ENCODE measurements around the gene CDC42BPA.

CDC42BPA gene

DNA sequence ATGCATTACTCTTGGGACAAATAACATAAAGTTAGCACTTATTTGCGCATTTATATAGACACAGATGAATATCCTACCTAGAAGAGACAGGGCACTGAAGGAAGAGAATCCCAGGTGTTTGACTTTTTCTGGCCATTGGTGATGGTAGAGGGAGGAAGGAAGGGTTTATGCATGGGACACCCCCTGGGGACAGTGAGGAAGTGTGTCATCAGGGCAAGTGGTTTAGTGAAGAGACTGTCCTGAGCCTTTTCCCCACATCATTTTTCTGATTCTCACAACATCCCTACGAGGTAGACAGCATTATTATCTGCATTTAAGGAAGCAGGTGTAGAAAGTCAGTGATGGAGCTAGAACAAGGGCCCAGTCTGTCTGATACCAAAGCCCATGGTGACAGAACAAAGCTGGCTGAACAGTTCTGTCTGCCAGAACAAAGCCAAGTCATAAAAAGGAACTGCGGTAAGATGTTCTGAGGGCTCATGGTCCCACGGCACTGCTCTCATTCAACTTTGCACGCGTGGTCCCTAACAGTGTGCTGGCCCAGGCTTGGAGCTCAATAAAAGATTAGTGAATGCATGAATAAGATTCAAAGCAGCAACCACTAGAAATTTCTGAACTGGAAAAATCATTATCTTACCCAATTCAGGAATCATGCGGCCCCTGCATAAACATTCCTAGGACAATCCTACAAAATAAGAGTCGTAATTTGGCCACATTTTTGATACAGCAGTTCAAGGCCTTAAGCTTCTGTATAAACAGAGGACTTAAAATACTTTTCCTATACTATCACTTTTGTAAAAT, 12.2 kb upstream of the CDC42BPA start:
- H3K9ac ChIP-seq (ENCODE audit: low read depth, low read length), result no peak overlapping the region
- H3K27me3 ChIP-seq (ENCODE audit: control insufficient read depth, insufficient read depth, low read length), result no peaks in the 10 kb centered on the region
- H3K4me3 ChIP-seq (ENCODE audit: low read depth, low read length), result no peak overlapping the region
- no peak overlapping the region for H3K27ac ChIP-seq (ENCODE audit: low read depth, low read length)
- no peaks in the 10 kb centered on the region for H3K36me3 ChIP-seq (ENCODE audit: control insufficient read depth, insufficient read depth, low read length)
- H3K9me3 ChIP-seq (ENCODE audit: control insufficient read depth, insufficient read depth, low read length), result peaks cover 9% of the 10 kb centered on the region; the same call in 1 of the 2 replicates
- peaks cover 8% of the 10 kb centered on the region; the same call in 1 of the 2 replicates for H3K4me1 ChIP-seq (ENCODE audit: control insufficient read depth, insufficient read depth, low read length)

DNA sequence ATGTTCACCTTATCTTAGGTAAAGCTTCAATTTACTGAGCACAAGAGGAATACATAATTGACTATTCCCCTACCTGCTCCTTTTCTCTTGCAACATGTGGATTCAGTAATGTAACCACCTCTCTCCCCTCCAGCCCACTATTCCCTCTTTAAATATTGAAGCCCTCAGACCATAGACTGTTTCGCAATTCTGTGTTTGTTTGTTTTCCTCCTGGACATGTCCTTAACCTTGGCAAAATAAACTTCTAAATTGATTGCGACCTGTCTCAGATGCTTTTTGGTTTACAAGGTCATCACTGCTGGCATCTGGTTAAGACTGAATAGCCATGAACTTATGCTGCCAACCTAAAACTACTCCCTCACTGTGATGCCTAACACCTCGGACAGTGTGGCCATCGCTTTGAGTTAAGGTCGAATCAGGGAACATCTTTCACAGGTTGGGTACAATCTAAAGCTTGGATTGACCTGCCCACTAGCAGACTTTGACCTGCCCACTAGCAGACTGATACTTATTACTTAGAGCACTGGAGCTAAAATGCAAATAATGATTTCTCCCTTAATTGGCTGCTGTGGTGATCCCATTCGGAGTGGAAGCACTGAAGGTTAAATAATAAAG, 10.2 kb upstream of the CDC42BPA start:
- Histone ChIP-seq H3K27ac (ENCODE audit: low read depth, low read length) (no peak overlapping the region), H3K27me3 (ENCODE audit: control insufficient read depth, insufficient read depth, low read length) (no peaks in the 10 kb centered on the region), H3K9me3 (ENCODE audit: control insufficient read depth, insufficient read depth, low read length) (peaks cover 5% of the 10 kb centered on the region; the same call in 1 of the 2 replicates), H3K36me3 (ENCODE audit: control insufficient read depth, insufficient read depth, low read length) (no peaks in the 10 kb centered on the region), H3K9ac (ENCODE audit: low read depth, low read length) (no peak overlapping the region), H3K4me1 (ENCODE audit: control insufficient read depth, insufficient read depth, low read length) (peaks cover 8% of the 10 kb centered on the region; the same call in 1 of the 2 replicates), H3K4me3 (ENCODE audit: low read depth, low read length) (no peak overlapping the region)

DNA sequence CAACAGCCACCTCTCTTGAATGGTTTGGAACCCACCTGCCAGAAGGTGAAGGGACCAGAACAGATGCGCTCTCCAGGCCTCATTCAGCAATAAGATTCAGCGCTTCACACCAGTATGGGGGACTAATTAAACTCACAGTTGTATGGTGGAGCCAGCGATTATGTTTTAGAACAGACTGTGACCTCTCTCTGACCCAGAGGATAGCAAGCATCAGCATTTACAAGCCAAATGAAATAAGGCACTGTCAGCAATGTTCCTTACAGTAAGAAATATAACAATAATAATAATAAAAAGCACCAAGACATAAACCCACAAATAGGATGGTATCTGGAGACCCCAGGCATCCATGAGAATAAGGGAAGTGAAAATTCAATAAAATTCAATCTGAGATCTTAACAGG, 6.9 kb upstream of the CDC42BPA start:
- H3K4me1 ChIP-seq (ENCODE audit: control insufficient read depth, insufficient read depth, low read length), result peaks cover 12% of the 10 kb centered on the region
- H3K27ac ChIP-seq (ENCODE audit: low read depth, low read length), result no peak overlapping the region
- H3K9ac ChIP-seq (ENCODE audit: low read depth, low read length), result no peak overlapping the region
- no peak overlapping the region for H3K4me3 ChIP-seq (ENCODE audit: low read depth, low read length)
- no peaks in the 10 kb centered on the region for H3K9me3 ChIP-seq (ENCODE audit: control insufficient read depth, insufficient read depth, low read length)
- H3K36me3 ChIP-seq (ENCODE audit: control insufficient read depth, insufficient read depth, low read length), result no peaks in the 10 kb centered on the region
- H3K27me3 ChIP-seq (ENCODE audit: control insufficient read depth, insufficient read depth, low read length), result no peaks in the 10 kb centered on the region

DNA sequence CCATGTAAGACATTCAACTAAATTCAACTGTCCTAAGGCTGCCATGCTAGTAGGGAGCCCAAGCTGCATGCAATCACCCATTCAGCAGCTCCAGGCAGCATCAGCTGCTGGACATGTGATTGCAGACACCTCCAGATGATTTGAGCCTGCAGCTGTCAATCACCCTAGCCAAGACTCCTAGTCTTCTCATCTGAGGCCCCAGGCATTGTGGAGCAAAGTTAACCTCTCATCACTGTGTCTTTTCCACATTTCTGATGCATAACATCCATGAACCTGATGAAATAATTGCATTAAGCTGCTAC, 5.6 kb upstream of the CDC42BPA start:
- H3K9me3 ChIP-seq (ENCODE audit: control insufficient read depth, insufficient read depth, low read length), result no peaks in the 10 kb centered on the region
- H3K27me3 ChIP-seq (ENCODE audit: control insufficient read depth, insufficient read depth, low read length), result no peaks in the 10 kb centered on the region
- peaks cover 20% of the 10 kb centered on the region for H3K4me1 ChIP-seq (ENCODE audit: control insufficient read depth, insufficient read depth, low read length)
- H3K4me3 ChIP-seq (ENCODE audit: low read depth, low read length), result no peak overlapping the region
- H3K36me3 ChIP-seq (ENCODE audit: control insufficient read depth, insufficient read depth, low read length), result no peaks in the 10 kb centered on the region
- no peak overlapping the region for H3K9ac ChIP-seq (ENCODE audit: low read depth, low read length)
- no peak overlapping the region for H3K27ac ChIP-seq (ENCODE audit: low read depth, low read length)

DNA sequence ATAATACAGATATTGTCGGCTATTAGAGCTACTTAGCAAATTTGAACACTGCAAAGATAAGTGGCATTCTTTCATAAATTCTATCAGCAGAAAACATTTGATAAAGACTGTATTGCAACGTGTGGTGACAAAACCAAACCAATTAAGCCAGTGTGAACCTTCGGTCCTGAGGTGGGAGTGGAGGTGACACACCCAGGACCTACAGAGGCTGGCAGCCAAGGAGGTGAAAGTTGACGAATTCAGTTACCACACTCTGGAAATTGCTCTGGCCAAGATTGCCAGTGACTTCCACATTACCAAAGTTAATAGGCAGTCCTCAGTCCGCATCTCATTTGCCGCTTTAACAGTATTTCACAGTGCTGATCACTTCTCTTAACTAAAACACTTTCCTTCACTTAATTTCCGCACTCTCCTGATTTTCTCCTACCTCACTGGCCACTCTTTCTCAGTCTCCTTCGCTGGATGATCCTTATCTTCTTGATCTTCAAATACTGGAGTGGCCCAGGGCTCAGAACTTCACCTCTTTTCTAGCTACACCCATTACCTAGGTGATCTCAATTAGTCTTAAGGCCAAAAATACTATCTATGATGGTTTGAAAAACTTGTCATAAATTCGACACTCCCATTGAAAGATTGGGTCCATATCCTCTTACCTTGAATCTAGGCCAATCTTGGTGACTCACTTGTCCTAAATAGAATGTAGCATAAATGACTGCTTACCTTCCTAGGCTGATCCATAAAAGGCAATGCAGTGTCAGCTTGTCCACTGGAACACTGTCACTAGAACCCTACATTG, 5.1 kb upstream of the CDC42BPA start:
- no peak overlapping the region for H3K9ac ChIP-seq (ENCODE audit: low read depth, low read length)
- no peak overlapping the region for H3K27ac ChIP-seq (ENCODE audit: low read depth, low read length)
- no peaks in the 10 kb centered on the region for H3K27me3 ChIP-seq (ENCODE audit: control insufficient read depth, insufficient read depth, low read length)
- no peaks in the 10 kb centered on the region for H3K9me3 ChIP-seq (ENCODE audit: control insufficient read depth, insufficient read depth, low read length)
- H3K4me1 ChIP-seq (ENCODE audit: control insufficient read depth, insufficient read depth, low read length), result peaks cover 15% of the 10 kb centered on the region
- H3K4me3 ChIP-seq (ENCODE audit: low read depth, low read length), result no peak overlapping the region
- H3K36me3 ChIP-seq (ENCODE audit: control insufficient read depth, insufficient read depth, low read length), result no peaks in the 10 kb centered on the region

DNA sequence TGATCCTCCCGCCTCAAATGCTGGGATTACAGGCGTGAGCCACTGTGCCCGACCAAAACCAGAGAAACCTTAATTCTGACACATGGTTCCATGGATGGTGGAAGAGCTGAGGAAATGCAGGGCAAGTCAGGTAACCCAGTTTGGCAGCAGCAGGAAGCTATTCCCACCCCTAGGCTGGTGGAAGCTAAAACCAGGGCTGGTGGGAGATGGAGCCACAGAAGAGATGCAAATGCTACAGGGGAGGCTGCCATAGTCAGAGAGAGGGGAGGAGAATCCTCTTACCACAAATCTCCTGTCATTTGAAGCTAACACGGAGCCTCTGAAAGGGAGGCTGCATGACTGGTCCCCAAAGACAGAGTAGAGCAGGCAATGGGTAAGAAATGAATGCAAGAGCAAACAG, 4.1 kb upstream of the CDC42BPA start:
- Histone ChIP-seq H3K9me3 (ENCODE audit: control insufficient read depth, insufficient read depth, low read length) (no peaks in the 10 kb centered on the region), H3K27ac (ENCODE audit: low read depth, low read length) (no peak overlapping the region), H3K9ac (ENCODE audit: low read depth, low read length) (no peak overlapping the region)

DNA sequence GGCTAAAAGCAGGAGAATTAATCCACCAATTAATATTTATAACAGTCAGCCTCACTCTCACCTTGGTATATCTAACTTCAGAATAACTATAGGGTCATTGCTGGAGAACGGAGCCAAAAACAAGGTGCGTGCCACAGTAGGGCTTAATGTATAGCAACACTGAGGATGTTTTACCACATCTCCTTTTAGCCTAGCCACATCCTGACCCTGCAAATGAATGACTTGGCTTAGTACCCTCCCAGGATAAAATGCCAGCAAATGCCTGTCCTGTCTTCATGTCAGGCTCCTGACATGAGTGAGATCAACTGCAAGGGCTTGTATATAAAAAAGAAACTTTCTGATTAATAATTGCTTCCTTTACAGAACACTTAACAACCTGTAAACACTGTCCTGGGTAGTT, 2.7 kb upstream of the CDC42BPA start:
- H3K4me3 ChIP-seq (ENCODE audit: low read depth, low read length), result no peak overlapping the region

More for the DNA sequence above, 4.1 kb upstream of the CDC42BPA start:
- H3K27me3 ChIP-seq (ENCODE audit: control insufficient read depth, insufficient read depth, low read length), result no peaks in the 10 kb centered on the region
- H3K4me3 ChIP-seq (ENCODE audit: low read depth, low read length), result no peak overlapping the region
- no peaks in the 10 kb centered on the region for H3K36me3 ChIP-seq (ENCODE audit: control insufficient read depth, insufficient read depth, low read length)
- H3K4me1 ChIP-seq (ENCODE audit: control insufficient read depth, insufficient read depth, low read length), result peaks cover 14% of the 10 kb centered on the region

DNA sequence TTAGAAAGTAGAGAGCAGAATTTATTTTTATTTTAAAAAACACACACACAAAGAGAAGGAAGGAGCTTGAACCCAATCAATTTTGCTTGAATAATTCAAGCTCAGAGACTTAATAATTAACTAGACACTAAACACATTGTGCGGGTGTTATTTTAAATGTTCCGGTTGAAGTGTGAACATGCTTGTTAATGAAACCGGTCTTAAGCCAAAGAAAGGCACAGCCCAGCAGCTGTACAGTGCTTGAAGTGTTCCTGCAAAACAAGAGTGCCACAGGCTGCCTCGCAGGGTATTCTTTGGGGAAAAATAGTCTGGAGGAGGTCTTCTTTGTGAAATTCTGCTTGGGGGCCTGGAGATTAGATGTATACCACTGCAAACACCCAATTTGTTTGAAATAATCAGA, 2.2 kb upstream of the CDC42BPA start:
- Histone ChIP-seq H3K27ac (ENCODE audit: low read depth, low read length) (no peak overlapping the region), H3K36me3 (ENCODE audit: control insufficient read depth, insufficient read depth, low read length) (no peaks in the 10 kb centered on the region), H3K4me3 (ENCODE audit: low read depth, low read length) (no peak overlapping the region), H3K4me1 (ENCODE audit: control insufficient read depth, insufficient read depth, low read length) (peaks cover 14% of the 10 kb centered on the region), H3K27me3 (ENCODE audit: control insufficient read depth, insufficient read depth, low read length) (no peaks in the 10 kb centered on the region), H3K9ac (ENCODE audit: low read depth, low read length) (no peak overlapping the region), H3K9me3 (ENCODE audit: control insufficient read depth, insufficient read depth, low read length) (no peaks in the 10 kb centered on the region)

More for the DNA sequence above, 2.7 kb upstream of the CDC42BPA start:
- H3K36me3 ChIP-seq (ENCODE audit: control insufficient read depth, insufficient read depth, low read length), result no peaks in the 10 kb centered on the region
- no peaks in the 10 kb centered on the region for H3K27me3 ChIP-seq (ENCODE audit: control insufficient read depth, insufficient read depth, low read length)
- no peak overlapping the region for H3K9ac ChIP-seq (ENCODE audit: low read depth, low read length)
- peaks cover 14% of the 10 kb centered on the region for H3K4me1 ChIP-seq (ENCODE audit: control insufficient read depth, insufficient read depth, low read length)
- no peak overlapping the region for H3K27ac ChIP-seq (ENCODE audit: low read depth, low read length)
- H3K9me3 ChIP-seq (ENCODE audit: control insufficient read depth, insufficient read depth, low read length), result no peaks in the 10 kb centered on the region

DNA sequence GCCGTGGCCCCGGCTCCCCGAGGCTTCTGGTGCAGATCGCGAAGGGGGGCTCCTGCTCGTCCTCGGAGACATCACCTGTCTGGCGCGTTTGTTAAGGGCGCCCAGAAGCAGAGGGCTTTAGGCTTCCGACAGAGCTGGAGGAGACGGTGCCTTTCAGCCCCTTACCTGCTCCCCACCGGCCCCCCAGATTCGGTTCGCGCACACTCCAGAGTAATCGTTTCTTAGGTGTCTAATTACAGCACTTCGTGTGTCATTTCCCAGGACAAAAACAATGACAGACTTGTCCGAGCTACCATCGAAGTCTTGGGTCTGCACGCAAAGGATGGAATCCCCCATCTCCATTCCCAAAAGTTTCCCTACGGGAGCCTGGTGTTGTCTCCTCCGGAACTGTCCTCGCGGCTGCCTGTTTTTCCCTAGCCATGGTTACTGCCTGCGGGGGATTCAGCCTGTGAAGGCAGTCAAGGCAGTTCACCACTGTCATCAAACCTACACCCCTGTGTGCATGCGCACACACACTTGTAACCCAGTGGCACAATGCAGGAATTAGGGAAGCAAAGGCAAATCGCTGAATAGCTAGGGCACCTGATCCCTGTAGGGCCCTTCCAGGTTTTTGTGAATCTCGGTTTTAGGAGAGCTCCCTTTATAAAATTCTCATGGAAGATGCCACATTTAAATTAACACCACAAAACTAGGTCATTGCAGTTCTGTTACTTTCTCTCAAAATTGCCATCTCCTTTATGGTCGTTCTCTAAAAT, 738 bp upstream of the CDC42BPA start:
- Histone ChIP-seq H3K27me3 (ENCODE audit: control insufficient read depth, insufficient read depth, low read length) (no peaks in the 10 kb centered on the region), H3K27ac (ENCODE audit: low read depth, low read length) (peak overlapping the region; percentile 96), H3K9me3 (ENCODE audit: control insufficient read depth, insufficient read depth, low read length) (no peaks in the 10 kb centered on the region), H3K36me3 (ENCODE audit: control insufficient read depth, insufficient read depth, low read length) (no peaks in the 10 kb centered on the region), H3K4me3 (ENCODE audit: low read depth, low read length) (peak overlapping the region; percentile 91), H3K4me1 (ENCODE audit: control insufficient read depth, insufficient read depth, low read length) (peaks cover 14% of the 10 kb centered on the region), H3K9ac (ENCODE audit: low read depth, low read length) (peak overlapping the region; percentile 57)

DNA sequence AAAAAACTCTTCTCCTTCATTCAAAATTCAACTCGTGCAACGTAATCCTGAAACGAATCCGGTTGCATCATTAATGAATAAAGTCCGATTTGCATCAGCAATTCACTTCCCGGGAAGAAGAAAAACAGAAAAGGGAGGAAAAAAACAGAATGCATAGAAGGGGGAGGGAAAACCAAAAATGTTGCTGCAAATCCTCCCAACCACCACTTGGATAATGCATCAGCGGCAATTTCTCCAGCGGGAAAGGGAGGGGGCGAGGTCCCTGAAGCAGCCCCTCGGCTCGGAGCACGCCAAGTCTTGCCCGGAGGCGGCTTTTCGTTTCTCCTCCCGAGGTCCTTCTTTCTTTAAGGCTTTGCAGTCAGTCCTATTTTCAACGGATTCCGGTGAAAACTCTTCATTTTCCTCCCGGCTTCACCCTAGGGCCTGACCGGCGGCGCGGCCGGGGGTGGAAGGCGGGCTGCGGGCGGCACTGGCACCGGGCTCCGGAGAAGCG, 723 bp downstream of the CDC42BPA start:
- H3K27ac ChIP-seq (ENCODE audit: low read depth, low read length), result peak overlapping the region; percentile 96
- H3K27me3 ChIP-seq (ENCODE audit: control insufficient read depth, insufficient read depth, low read length), result no peaks in the 10 kb centered on the region
- peak overlapping the region; percentile 87 for H3K9ac ChIP-seq (ENCODE audit: low read depth, low read length)
- H3K4me1 ChIP-seq (ENCODE audit: control insufficient read depth, insufficient read depth, low read length), result peaks cover 20% of the 10 kb centered on the region
- H3K4me3 ChIP-seq (ENCODE audit: low read depth, low read length), result peak overlapping the region; percentile 91
- H3K9me3 ChIP-seq (ENCODE audit: control insufficient read depth, insufficient read depth, low read length), result no peaks in the 10 kb centered on the region
- no peaks in the 10 kb centered on the region for H3K36me3 ChIP-seq (ENCODE audit: control insufficient read depth, insufficient read depth, low read length)

Measured in HUES48 (cell line).